Body of pancreas (tissue), 4 donors: ENCODE measurements around the gene GCNT3. TPM values are rescaled to one million over a fixed set of nuclear protein-coding genes. Genes with fewer than 3 reads are reported as not detected.
A peak's percentile ranks its signal among the peaks of the same experiment; 100 is the strongest.

Experiments used
- ATAC-seq: fragments of 150-250 bp; one replicate; pipeline ENCODE4 v1.9.1; 2016
- DNase-seq, 4 donors: peaks; one replicate each; pipeline ENCODE4 v3.0.0-alpha.2; 2019
- H3K27ac ChIP-seq, 4 donors: fragments of 200-600 bp; sonication (generic); 1 replicate in 3 of 4; 2 replicates in 1 of 4; pipeline versions ENCODE4 v1.5.1 to v1.6.1; 2016 to 2019; ENCODE audit warnings: mild to moderate bottlenecking in 1 of 4, mixed read lengths in 1 of 4, moderate library complexity in 1 of 4
- H3K27me3 ChIP-seq, 2 donors: fragments of 200-600 bp; sonication (generic); one replicate each; pipeline ENCODE4 v1.6.0; 2016; ENCODE audit warnings: mild to moderate bottlenecking in 1 of 2
- H3K36me3 ChIP-seq, 2 donors: fragments of 200-600 bp; sonication (generic); replicated peaks in 1 of 2; 2 replicates each; pipeline ENCODE4 v1.5.1; 2016; ENCODE audit warnings: low read depth in 2 of 2; ENCODE audit not compliant: insufficient read depth in 1 of 2
- H3K4me1 ChIP-seq: fragments of 200-600 bp; sonication (generic); one replicate; pipeline ENCODE4 v1.6.0; 2016
- H3K4me3 ChIP-seq, 2 donors: fragments of 200-600 bp; sonication (generic); 1 replicate in 1 of 2; 2 replicates in 1 of 2; pipeline ENCODE4 v1.5.1; 2016 to 2019
- H3K9me3 ChIP-seq, 3 donors: fragments of 200-600 bp; sonication (generic); 1 replicate in 2 of 3; 2 replicates in 1 of 3; pipeline ENCODE4 v1.5.1; 2016
- POLR2A ChIP-seq, 3 donors: fragments of 450-650 bp; IDR thresholded peaks; one replicate each; pipeline ENCODE4 v1.6.1; 2016; ENCODE audit warnings: antibody characterized with exemption in 3 of 3, mild to moderate bottlenecking in 2 of 3
- WGBS, 2 donors: methylation state at CpG; one replicate each; pipeline ENCODE4 v1.1.5; 2017; 5-methylcytosine and 5-hydroxymethylcytosine counted together
- intact Hi-C: fragments of 100-400 bp; cut with DNase I; formaldehyde crosslinking; loops from one replicate; pipeline ENCODE4 v1.15.1; 2023
- total RNA-seq, 2 donors: library from RNA; depleted of rRNA; stranded (reverse); fragments of >200 nt; gene quantifications; one replicate each; pipeline ENCODE4 v1.1.0, GENCODE V29; 2016
- TF ChIP-seq, protein P1 (sequence below), 7 experiments: fragments of 450-650 bp in 4 of 7; fragments of 200-600 bp in 3 of 7; sonication (generic) in 3 of 7; IDR thresholded peaks; one replicate each; pipeline ENCODE4 v1.5.1; 2016 to 2019; ENCODE audit warnings: antibody characterized with exemption in 7 of 7

The GCNT3 gene
- total RNA-seq, 2 donors from 2014 or later: 0.66 to 1.3 TPM

DNA sequence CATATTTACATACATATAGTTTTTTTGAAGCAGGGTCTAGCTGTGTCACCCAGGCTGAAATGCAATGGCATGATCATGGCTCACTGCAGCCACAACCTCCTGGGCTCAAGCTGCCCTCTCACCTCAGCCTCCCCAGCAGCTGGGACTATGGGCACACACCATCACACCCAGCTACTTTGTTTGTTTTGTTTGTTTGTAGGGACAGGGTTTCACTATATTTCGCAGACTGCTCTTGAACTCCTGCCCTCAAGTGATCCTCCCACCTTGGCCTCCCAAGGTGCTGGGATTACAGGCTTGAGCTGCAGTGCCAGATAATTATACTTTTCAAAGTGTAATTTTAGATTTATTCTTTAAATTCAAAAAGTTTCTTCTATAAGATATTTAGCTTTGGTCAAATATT lies 35.5 kb downstream of the GCNT3 start:
- Histone ChIP-seq H3K27ac (no peak overlapping the region), H3K27me3 (no peaks in the 10 kb centered on the region), H3K4me3 (no peak overlapping the region), H3K4me1 (no peaks in the 10 kb centered on the region), H3K36me3 (peaks cover 0 to 15% of the 10 kb centered on the region in 2 donors), H3K9me3 (no peaks in the 10 kb centered on the region)
- intact Hi-C loops: no loop called here
- ATAC-seq (no peak), DNase-seq (no peak)
- 88 to 89% methylated on average over 1 of the region's 1 CpG for WGBS, 2 donors
- no peak for TF ChIP-seq POLR2A (IDR thresholded peaks at IDR 0.05)
- TF ChIP-seq, protein P1, sequence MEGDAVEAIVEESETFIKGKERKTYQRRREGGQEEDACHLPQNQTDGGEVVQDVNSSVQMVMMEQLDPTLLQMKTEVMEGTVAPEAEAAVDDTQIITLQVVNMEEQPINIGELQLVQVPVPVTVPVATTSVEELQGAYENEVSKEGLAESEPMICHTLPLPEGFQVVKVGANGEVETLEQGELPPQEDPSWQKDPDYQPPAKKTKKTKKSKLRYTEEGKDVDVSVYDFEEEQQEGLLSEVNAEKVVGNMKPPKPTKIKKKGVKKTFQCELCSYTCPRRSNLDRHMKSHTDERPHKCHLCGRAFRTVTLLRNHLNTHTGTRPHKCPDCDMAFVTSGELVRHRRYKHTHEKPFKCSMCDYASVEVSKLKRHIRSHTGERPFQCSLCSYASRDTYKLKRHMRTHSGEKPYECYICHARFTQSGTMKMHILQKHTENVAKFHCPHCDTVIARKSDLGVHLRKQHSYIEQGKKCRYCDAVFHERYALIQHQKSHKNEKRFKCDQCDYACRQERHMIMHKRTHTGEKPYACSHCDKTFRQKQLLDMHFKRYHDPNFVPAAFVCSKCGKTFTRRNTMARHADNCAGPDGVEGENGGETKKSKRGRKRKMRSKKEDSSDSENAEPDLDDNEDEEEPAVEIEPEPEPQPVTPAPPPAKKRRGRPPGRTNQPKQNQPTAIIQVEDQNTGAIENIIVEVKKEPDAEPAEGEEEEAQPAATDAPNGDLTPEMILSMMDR (IDR thresholded peaks at IDR 0.05): no peak

DNA sequence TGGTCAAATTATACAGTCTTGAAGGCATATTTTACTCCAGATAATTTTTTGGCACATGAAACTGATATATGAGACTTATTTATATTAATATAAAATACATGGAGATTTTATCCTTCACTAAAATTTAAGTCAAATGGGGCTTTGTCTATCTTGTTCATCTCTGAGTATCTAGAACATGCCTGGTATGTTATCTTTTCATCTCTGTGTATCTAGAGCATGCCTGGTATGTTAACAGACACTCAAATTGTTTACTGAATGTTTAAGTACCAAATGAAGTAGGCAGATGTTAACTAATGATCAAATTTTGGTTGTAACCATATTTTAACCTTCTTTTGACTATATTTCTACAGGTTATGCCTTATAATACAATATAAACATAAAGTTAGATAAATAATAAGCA lies 38.0 kb downstream of the GCNT3 start:
- no peak for DNase-seq
- Histone ChIP-seq H3K36me3 (peaks cover 0 to 13% of the 10 kb centered on the region in 2 donors), H3K4me3 (no peak overlapping the region), H3K27ac (no peak overlapping the region), H3K27me3 (no peaks in the 10 kb centered on the region), H3K9me3 (no peaks in the 10 kb centered on the region), H3K4me1 (no peaks in the 10 kb centered on the region)
- ATAC-seq: no peak
- TF ChIP-seq, protein P1 (IDR thresholded peaks at IDR 0.05): no peak
- TF ChIP-seq POLR2A (IDR thresholded peaks at IDR 0.05): no peak
- intact Hi-C loops: no loop called here

DNA sequence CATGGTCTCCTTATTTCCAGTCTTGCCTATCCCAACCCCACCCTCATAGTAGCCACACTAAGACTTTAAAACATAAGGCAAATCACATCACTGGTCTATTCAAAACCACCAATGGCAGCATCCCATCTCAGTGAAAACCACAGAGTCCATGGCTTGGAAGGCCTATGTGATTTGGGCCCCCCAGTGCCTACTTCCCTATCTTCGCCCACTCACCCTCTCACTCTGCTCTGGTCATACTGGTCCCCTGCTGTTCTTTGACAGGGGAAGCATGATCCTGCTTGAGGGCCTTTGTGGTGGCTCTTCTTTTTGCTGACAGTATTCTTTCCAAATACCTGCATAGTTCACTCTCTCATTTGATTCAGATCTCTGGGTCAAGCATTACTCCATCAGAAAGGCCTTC lies 42.5 kb downstream of the GCNT3 start:
- no peak for ATAC-seq

DNA sequence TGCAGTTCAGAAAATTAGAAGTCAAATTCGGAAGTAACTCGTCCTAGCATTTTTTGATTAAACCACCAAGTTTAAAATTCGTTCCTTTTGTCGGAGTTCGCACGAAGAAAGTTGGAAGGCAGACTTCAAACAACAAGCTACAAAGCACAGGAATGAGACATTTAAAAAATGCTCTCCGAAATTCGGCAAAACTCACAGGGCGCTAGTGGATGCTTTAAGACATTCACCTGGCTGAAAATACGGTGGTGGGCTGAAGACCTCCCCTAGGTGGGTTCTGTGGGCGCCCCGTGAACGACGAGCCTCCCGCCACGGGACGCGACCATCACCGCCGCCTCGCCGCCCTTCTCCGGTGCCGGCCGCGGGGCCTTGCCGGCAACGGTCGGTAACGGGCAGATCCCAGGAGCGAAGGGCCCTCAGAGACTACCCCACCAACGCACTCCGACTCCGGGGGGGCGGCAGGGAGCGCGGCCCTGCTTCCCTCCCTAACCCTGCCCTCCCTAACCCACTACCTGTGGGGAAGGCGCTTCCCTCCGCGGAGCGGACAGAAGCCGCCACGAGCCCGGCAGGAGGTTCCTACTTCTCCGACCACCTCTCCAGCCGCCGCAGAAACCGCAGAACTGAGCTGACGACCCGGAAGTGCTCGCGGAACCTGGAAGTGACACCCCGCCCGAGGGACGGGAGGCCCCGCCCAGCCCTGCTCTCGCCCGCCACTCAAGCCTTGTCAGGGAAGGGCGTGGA lies 45.5 kb downstream of the GCNT3 start, which contains the start of gene GTF2A2:
Gene GTF2A2, minus strand, starts transcription at position 619 of the 738 bp plus-strand sequence. CDS start 5,238 bp downstream, outside the sequence.
- Histone ChIP-seq H3K27ac (peak within 1 kb of the TSS in 3 of 4 donors; percentile 69 to 82 (median 74)), H3K36me3 (peaks cover 0 to under 1% of the 10 kb centered on the region in 2 donors), H3K4me1 (peaks cover 19% of the 10 kb centered on the region), H3K4me3 (peak within 1 kb of the TSS; percentile 71 to 81), H3K9me3 (no peaks in the 10 kb centered on the region), H3K27me3 (no peaks in the 10 kb centered on the region)
- TF ChIP-seq, protein P1 (IDR thresholded peaks at IDR 0.05): no peak
- peak; percentile 52 to 80 (median 79) for TF ChIP-seq POLR2A (IDR thresholded peaks at IDR 0.05)
- DNase-seq (peak; percentile 91 to 95 (median 93)), ATAC-seq (peak; percentile 100)
- WGBS, 2 donors: 0 to 1% methylated on average over 18 to 59 of the region's 59 CpGs
- intact Hi-C loops: no loop called here

More for the DNA sequence above, 42.5 kb downstream of the GCNT3 start:
- intact Hi-C loops: no loop called here
- Histone ChIP-seq H3K27ac (no peak overlapping the region), H3K4me1 (peaks cover 19% of the 10 kb centered on the region), H3K4me3 (no peak overlapping the region), H3K9me3 (no peaks in the 10 kb centered on the region), H3K27me3 (no peaks in the 10 kb centered on the region), H3K36me3 (peaks cover 0 to 11% of the 10 kb centered on the region in 2 donors)
- 80 to 100% methylated on average over 1 of the region's 1 CpG for WGBS, 2 donors
- TF ChIP-seq, protein P1 (IDR thresholded peaks at IDR 0.05): no peak
- TF ChIP-seq POLR2A (IDR thresholded peaks at IDR 0.05): no peak
- DNase-seq: no peak
